ENCODE results near the gene FLT4. TPM values are rescaled to one million over a fixed set of nuclear protein-coding genes. Genes with fewer than 3 reads are reported as not detected.

FLT4 gene
- total and polyA plus RNA-seq, 2 donors (not counting 1 experiment from before 2014, with no cell fraction given): 0.01 TPM; not detected in 1

DNA sequence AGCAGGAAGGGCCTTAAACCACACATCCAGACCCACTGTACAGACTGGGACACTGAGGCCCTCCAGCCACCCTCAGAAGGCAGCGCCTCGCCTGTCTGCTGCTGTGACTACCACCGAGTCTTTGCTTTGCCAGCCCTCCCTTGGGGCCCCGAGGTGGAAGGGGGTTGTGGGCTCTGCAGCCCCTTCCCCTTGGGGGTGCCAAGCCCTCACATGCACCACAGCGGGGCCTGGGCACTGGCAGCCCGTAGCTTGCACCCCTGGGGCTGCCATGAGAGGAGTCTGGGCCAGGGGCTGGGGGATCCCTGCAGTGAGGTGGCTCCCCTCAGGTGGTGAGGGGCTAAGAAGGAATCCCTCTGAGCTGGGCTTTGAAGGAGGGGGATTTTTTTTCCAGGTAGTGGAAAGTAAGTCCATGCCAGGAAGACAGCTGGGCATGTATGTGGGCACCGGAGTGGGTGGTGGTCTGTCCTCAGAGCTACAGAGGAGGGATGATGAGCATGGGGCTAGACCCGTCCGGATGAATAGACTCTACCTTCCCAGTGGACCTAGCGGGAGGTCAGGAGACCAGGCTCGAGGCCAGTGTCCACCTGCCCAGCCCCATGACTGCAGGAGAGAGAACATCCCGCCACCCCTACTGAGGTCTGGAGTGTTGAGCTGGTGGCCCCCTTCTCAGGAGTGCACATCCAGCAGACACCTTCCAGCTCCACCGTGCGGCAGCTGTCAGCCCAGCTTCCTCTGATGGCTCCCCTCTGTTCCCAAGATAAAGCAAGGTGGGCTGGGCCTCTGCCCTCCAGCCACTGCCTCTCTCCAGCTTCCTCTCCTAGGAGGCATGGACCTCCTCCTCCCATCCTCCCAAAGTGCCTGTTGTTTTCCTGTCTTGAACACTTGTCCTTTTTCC, 15.9 kb downstream of the FLT4 start:
- Histone ChIP-seq H3K27ac (ENCODE audit: low read length in 2 of 2) (no peak overlapping the region), H4K20me1 (ENCODE audit: control insufficient read depth, insufficient read depth, low read length, poor library complexity, severe bottlenecking) (no peaks in the 10 kb centered on the region), H3K9ac (ENCODE audit: low read length) (no peak overlapping the region), H3K4me3 (ENCODE audit: control extremely low read depth in 1 of 5, extremely low read depth in 1 of 5, insufficient read depth in 1 of 5, low read depth in 2 of 5, low read length in 4 of 5) (no peak overlapping the region), H3K27me3 (replicated peaks in 1 of 4; ENCODE audit: control extremely low read depth in 1 of 4, control insufficient read depth in 3 of 4, insufficient read depth in 4 of 4, low read length in 3 of 4) (no peaks in the 10 kb centered on the region), H3K79me2 (ENCODE audit: control insufficient read depth, insufficient read depth, low read length) (no peaks in the 10 kb centered on the region), H3K4me2 (replicated peaks; ENCODE audit: low read depth, low read length, poor library complexity, severe bottlenecking) (no peak overlapping the region), H2AFZ (ENCODE audit: insufficient read depth, low read depth, low read length, poor library complexity, severe bottlenecking) (no peak overlapping the region), H3K4me1 (ENCODE audit: control insufficient read depth in 2 of 2, insufficient read depth in 2 of 2, low read length in 2 of 2) (no peaks in the 10 kb centered on the region), H3K9me3 (ENCODE audit: control extremely low read depth in 1 of 3, control insufficient read depth in 2 of 3, insufficient read depth in 1 of 3, low read length in 2 of 3) (no peaks in the 10 kb centered on the region), H3K36me3 (replicated peaks in 1 of 2; ENCODE audit: control extremely low read depth in 1 of 2, control insufficient read depth in 1 of 2, extremely low read depth in 1 of 2, insufficient read depth in 2 of 2, low read length in 1 of 2) (no peaks in the 10 kb centered on the region)
- DNase-seq (no peak), ATAC-seq (ENCODE audit: low read depth) (no peak)
- H3K9me3 Mint-ChIP-seq (ENCODE audit: insufficient read depth): peaks cover 3% of the 10 kb centered on the region
- H3K27ac Mint-ChIP-seq: no peak overlapping the region
- H3K27me3 Mint-ChIP-seq: no peaks in the 10 kb centered on the region
- intact Hi-C loops (cut with micrococcal nuclease): no loop called here
- 69% methylated on average over 12 of the region's 14 CpGs for WGBS (ENCODE audit: insufficient coverage)
- ChIA-PET CTCF (no interaction called here), POLR2A (no interaction called here)
- peaks cover 3% of the 10 kb centered on the region for H3K4me1 Mint-ChIP-seq
- TF ChIP-seq EZH2 (IDR thresholded peaks at IDR 0.05; ENCODE audit: borderline replicate concordance, insufficient read depth, low read depth, low read length, poor library complexity, severe bottlenecking): no peak
- TF ChIP-seq, protein P1, sequence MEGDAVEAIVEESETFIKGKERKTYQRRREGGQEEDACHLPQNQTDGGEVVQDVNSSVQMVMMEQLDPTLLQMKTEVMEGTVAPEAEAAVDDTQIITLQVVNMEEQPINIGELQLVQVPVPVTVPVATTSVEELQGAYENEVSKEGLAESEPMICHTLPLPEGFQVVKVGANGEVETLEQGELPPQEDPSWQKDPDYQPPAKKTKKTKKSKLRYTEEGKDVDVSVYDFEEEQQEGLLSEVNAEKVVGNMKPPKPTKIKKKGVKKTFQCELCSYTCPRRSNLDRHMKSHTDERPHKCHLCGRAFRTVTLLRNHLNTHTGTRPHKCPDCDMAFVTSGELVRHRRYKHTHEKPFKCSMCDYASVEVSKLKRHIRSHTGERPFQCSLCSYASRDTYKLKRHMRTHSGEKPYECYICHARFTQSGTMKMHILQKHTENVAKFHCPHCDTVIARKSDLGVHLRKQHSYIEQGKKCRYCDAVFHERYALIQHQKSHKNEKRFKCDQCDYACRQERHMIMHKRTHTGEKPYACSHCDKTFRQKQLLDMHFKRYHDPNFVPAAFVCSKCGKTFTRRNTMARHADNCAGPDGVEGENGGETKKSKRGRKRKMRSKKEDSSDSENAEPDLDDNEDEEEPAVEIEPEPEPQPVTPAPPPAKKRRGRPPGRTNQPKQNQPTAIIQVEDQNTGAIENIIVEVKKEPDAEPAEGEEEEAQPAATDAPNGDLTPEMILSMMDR (IDR thresholded peaks at IDR 0.05): no peak
- H3K4me3 Mint-ChIP-seq: no peak overlapping the region

DNA sequence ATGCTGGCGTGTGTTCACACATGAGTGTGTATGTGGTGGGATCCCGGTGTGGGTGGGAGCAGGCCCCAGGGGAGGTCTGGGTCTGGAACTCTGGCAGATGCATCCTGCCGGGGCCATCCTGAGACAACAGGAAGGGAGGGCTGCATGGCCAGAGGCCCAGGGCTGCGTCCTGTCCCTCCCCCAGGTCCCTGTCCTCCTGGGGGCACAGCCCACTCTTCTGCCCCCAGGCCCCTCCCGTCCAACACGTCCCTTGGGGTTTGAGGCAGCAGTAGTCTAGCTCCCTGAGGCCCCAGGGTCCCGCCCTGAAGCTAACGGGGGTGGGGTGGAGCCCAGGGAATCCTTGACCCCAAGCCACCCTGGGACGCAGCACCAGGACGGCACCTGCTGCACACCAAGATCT, 16.6 kb downstream of the FLT4 start:
- no peaks in the 10 kb centered on the region for H3K27me3 ChIP-seq (replicated peaks in 1 of 4; ENCODE audit: control extremely low read depth in 1 of 4, control insufficient read depth in 3 of 4, insufficient read depth in 4 of 4, low read length in 3 of 4)
- DNase-seq: no peak
- H3K4me2 ChIP-seq (replicated peaks; ENCODE audit: low read depth, low read length, poor library complexity, severe bottlenecking): no peak overlapping the region
- intact Hi-C loops (cut with micrococcal nuclease): no loop called here
- H3K4me3 ChIP-seq (ENCODE audit: control extremely low read depth in 1 of 5, extremely low read depth in 1 of 5, insufficient read depth in 1 of 5, low read depth in 2 of 5, low read length in 4 of 5): no peak overlapping the region
- Mint-ChIP-seq H3K27ac (no peak overlapping the region), H3K27me3 (no peaks in the 10 kb centered on the region), H3K4me1 (peaks cover 3% of the 10 kb centered on the region), H3K9me3 (ENCODE audit: insufficient read depth) (peaks cover 3% of the 10 kb centered on the region), H3K4me3 (no peak overlapping the region)
- no peak overlapping the region for H3K9ac ChIP-seq (ENCODE audit: low read length)
- no peaks in the 10 kb centered on the region for H4K20me1 ChIP-seq (ENCODE audit: control insufficient read depth, insufficient read depth, low read length, poor library complexity, severe bottlenecking)
- no peak overlapping the region for H3K27ac ChIP-seq (ENCODE audit: low read length in 2 of 2)
- CTCF ChIA-PET: no interaction called here
- H3K4me1 ChIP-seq (ENCODE audit: control insufficient read depth in 2 of 2, insufficient read depth in 2 of 2, low read length in 2 of 2): no peaks in the 10 kb centered on the region
- TF ChIP-seq EZH2 (IDR thresholded peaks at IDR 0.05; ENCODE audit: borderline replicate concordance, insufficient read depth, low read depth, low read length, poor library complexity, severe bottlenecking): no peak
- TF ChIP-seq, protein P1 (IDR thresholded peaks at IDR 0.05): no peak
- no peak overlapping the region for H2AFZ ChIP-seq (ENCODE audit: insufficient read depth, low read depth, low read length, poor library complexity, severe bottlenecking)
- no peak for ATAC-seq (ENCODE audit: low read depth)
- 12% methylated on average over 10 of the region's 10 CpGs for WGBS (ENCODE audit: insufficient coverage)
- no peaks in the 10 kb centered on the region for H3K79me2 ChIP-seq (ENCODE audit: control insufficient read depth, insufficient read depth, low read length)
- no peaks in the 10 kb centered on the region for H3K36me3 ChIP-seq (replicated peaks in 1 of 2; ENCODE audit: control extremely low read depth in 1 of 2, control insufficient read depth in 1 of 2, extremely low read depth in 1 of 2, insufficient read depth in 2 of 2, low read length in 1 of 2)
- no peaks in the 10 kb centered on the region for H3K9me3 ChIP-seq (ENCODE audit: control extremely low read depth in 1 of 3, control insufficient read depth in 2 of 3, insufficient read depth in 1 of 3, low read length in 2 of 3)
- POLR2A ChIA-PET: no interaction called here
